ENCODE measurements around the gene ASIC2. TPM values are rescaled to one million over a fixed set of nuclear protein-coding genes. Genes with fewer than 3 reads are reported as not detected.

The ASIC2 gene
- total RNA-seq, 2 donors from 2014 or later: 3.0 to 3.3 TPM

DNA sequence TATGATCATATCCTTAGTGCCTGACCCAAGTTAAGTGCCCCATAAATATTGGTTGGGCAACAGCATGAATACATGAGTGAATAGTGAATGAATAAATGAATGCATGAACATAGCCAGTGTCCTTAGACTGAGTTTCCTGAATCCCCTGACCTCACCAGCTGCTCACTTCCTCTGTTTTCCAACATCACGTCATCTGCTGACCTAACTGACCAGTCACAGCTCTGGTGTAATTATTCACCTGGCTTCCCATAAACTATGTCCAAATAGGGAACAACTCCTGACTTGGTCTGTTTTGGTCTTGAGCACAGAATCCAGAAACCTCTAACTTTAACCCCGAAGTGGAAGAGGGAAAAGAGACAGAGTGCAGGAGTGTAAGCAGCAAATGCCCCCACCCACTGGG, 83.4 kb downstream of the ASIC2 start:
- Histone ChIP-seq H3K27me3 (ENCODE audit: control insufficient read depth, insufficient read depth, low read length, poor library complexity, severe bottlenecking) (peaks cover 81% of the 10 kb centered on the region), H3K9me3 (ENCODE audit: control insufficient read depth, low read length) (peaks cover 19% of the 10 kb centered on the region), H3K9ac (ENCODE audit: extremely low read depth, low read length, poor library complexity, severe bottlenecking) (no peak overlapping the region), H3K4me3 (ENCODE audit: low read length) (no peak overlapping the region), H3K27ac (ENCODE audit: low read depth, low read length) (no peak overlapping the region), H3K36me3 (ENCODE audit: control insufficient read depth, insufficient read depth, low read length) (no peaks in the 10 kb centered on the region), H3K4me1 (ENCODE audit: control insufficient read depth, insufficient read depth, low read length) (no peaks in the 10 kb centered on the region)
- no peak for DNase-seq
- Mint-ChIP-seq H3K36me3 (ENCODE audit: low read depth) (no peaks in the 10 kb centered on the region), H3K9me3 (peaks cover 7% of the 10 kb centered on the region), H3K27me3 (ENCODE audit: insufficient read depth) (peaks cover 95% of the 10 kb centered on the region), H3K4me3 (no peak overlapping the region), H3K4me1 (no peaks in the 10 kb centered on the region), H3K27ac (no peak overlapping the region)
- TF ChIP-seq, protein P1, sequence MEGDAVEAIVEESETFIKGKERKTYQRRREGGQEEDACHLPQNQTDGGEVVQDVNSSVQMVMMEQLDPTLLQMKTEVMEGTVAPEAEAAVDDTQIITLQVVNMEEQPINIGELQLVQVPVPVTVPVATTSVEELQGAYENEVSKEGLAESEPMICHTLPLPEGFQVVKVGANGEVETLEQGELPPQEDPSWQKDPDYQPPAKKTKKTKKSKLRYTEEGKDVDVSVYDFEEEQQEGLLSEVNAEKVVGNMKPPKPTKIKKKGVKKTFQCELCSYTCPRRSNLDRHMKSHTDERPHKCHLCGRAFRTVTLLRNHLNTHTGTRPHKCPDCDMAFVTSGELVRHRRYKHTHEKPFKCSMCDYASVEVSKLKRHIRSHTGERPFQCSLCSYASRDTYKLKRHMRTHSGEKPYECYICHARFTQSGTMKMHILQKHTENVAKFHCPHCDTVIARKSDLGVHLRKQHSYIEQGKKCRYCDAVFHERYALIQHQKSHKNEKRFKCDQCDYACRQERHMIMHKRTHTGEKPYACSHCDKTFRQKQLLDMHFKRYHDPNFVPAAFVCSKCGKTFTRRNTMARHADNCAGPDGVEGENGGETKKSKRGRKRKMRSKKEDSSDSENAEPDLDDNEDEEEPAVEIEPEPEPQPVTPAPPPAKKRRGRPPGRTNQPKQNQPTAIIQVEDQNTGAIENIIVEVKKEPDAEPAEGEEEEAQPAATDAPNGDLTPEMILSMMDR (conservative IDR thresholded peaks at IDR 0.05): no peak
- WGBS, 2 experiments (ENCODE audit: insufficient coverage in 1 of 2, insufficient read length in 1 of 2): 82 to 95% methylated on average over 2 of the region's 2 CpGs

DNA sequence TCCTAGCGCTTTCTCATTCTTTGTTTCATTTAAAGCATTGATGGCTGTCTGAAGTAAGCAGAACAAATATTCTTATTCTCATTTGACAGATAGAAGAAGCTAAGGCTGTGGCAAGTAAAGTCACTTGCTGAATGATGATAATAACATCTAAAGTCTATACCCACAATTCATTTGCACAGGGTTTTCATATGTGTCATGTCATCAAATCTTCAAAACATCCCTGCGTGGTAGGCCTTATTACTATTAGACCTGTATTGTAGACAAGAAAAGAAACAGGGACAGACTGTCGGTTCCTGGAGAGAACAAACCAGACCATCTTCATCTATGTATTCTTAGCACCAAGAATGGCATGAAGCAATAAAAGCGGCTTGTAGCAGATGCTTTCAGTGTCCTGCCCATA, 85.9 kb downstream of the ASIC2 start:
- H3K27me3 Mint-ChIP-seq (ENCODE audit: insufficient read depth): peaks cover 95% of the 10 kb centered on the region
- H3K4me1 ChIP-seq (ENCODE audit: control insufficient read depth, insufficient read depth, low read length): no peaks in the 10 kb centered on the region
- no peak overlapping the region for H3K4me3 ChIP-seq (ENCODE audit: low read length)
- no peak for DNase-seq
- H3K9me3 Mint-ChIP-seq: peaks cover 5% of the 10 kb centered on the region
- peaks cover 86% of the 10 kb centered on the region for H3K27me3 ChIP-seq (ENCODE audit: control insufficient read depth, insufficient read depth, low read length, poor library complexity, severe bottlenecking)
- H3K4me1 Mint-ChIP-seq: no peaks in the 10 kb centered on the region
- no peak overlapping the region for H3K9ac ChIP-seq (ENCODE audit: extremely low read depth, low read length, poor library complexity, severe bottlenecking)
- H3K36me3 ChIP-seq (ENCODE audit: control insufficient read depth, insufficient read depth, low read length): no peaks in the 10 kb centered on the region
- H3K27ac Mint-ChIP-seq: no peak overlapping the region
- no peak overlapping the region for H3K27ac ChIP-seq (ENCODE audit: low read depth, low read length)
- no peak overlapping the region for H3K4me3 Mint-ChIP-seq
- TF ChIP-seq, protein P1 (conservative IDR thresholded peaks at IDR 0.05): no peak
- 90 to 92% methylated on average over 4 of the region's 4 CpGs for WGBS, 2 experiments (ENCODE audit: insufficient coverage in 1 of 2, insufficient read length in 1 of 2)
- H3K9me3 ChIP-seq (ENCODE audit: control insufficient read depth, low read length): peaks cover 9% of the 10 kb centered on the region
- no peaks in the 10 kb centered on the region for H3K36me3 Mint-ChIP-seq (ENCODE audit: low read depth)

DNA sequence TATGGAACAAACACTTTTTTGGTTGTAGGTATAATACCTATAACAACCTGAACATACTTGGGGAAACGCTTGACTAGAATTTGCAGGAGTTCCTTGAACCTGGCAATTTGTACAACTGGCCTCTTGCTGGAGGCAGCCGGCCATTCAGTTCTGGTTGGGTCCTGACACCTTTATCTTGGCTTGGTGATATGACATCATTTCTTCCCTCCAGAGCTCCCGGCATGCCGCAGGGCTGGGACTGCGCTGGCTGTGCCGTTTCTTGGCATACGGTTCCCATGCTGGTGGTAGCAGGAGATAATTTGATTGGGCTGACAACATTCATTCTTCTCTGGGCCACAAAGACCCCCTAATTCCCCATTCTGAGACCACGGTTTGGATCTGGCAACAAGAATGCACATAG, 87.5 kb downstream of the ASIC2 start:
- no peaks in the 10 kb centered on the region for H3K4me1 ChIP-seq (ENCODE audit: control insufficient read depth, insufficient read depth, low read length)
- peak; percentile 35 for DNase-seq
- H3K9me3 ChIP-seq (ENCODE audit: control insufficient read depth, low read length): no peaks in the 10 kb centered on the region
- Mint-ChIP-seq H3K27ac (no peak overlapping the region), H3K4me1 (peaks cover 9% of the 10 kb centered on the region), H3K27me3 (ENCODE audit: insufficient read depth) (peaks cover 88% of the 10 kb centered on the region), H3K4me3 (no peak overlapping the region), H3K36me3 (ENCODE audit: low read depth) (no peaks in the 10 kb centered on the region), H3K9me3 (no peaks in the 10 kb centered on the region)
- no peaks in the 10 kb centered on the region for H3K36me3 ChIP-seq (ENCODE audit: control insufficient read depth, insufficient read depth, low read length)
- TF ChIP-seq, protein P1 (conservative IDR thresholded peaks at IDR 0.05): no peak
- no peak overlapping the region for H3K9ac ChIP-seq (ENCODE audit: extremely low read depth, low read length, poor library complexity, severe bottlenecking)
- 95 to 100% methylated on average over 6 to 8 of the region's 8 CpGs for WGBS, 2 experiments (ENCODE audit: insufficient coverage in 1 of 2, insufficient read length in 1 of 2)
- peaks cover 83% of the 10 kb centered on the region for H3K27me3 ChIP-seq (ENCODE audit: control insufficient read depth, insufficient read depth, low read length, poor library complexity, severe bottlenecking)
- no peak overlapping the region for H3K4me3 ChIP-seq (ENCODE audit: low read length)
- H3K27ac ChIP-seq (ENCODE audit: low read depth, low read length): no peak overlapping the region

All from endodermal cell (in vitro differentiated cells).